Ammon's horn (tissue), 1 donor: ENCODE data around the gene AGO1.
"Not testable (repeated sequence)": the region's sequence is repeated elsewhere in the genome, so short reads cannot be mapped to it uniquely, and the experiment has no call there.

Source experiments
- DNase-seq: peaks from one replicate; pipeline ENCODE4 v3.0.0-alpha.2; 2016; ENCODE audit warnings: low spot score

AGO1 gene

GRCh38 chr1:35915693-35916092, 32.7 kb downstream of the AGO1 start:
- no peak for DNase-seq

- no peak for DNase-seq
Observed at GRCh38 chr1:35923791-35924221, 40.8 kb downstream of the AGO1 start.

- DNase-seq, result no peak
Observed at GRCh38 chr1:35924838-35925237, 41.8 kb downstream of the AGO1 start.

- DNase-seq, result no peak
Observed at GRCh38 chr1:35925741-35926140, 42.7 kb downstream of the AGO1 start.

DNA sequence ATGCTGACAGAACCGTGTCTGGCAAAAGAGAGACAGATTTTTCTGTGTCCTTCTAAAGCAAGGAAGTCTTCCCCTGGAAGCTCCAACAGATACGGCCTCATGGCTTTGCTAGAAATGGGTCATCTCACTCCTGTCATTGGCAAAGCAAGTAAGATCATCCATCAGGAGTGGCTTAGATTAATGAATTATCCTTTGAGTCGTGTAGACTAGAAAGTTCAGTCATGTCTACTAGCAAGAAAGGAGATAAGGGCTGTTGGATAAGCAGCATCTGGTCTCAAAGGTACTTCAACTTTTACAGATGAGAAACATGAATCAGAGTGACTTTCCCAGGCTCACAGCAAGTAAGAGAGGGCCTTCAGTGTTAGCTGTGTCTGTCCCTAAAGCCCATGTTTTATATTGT, 44.5 kb downstream of the AGO1 start:
- DNase-seq, result no peak

DNA sequence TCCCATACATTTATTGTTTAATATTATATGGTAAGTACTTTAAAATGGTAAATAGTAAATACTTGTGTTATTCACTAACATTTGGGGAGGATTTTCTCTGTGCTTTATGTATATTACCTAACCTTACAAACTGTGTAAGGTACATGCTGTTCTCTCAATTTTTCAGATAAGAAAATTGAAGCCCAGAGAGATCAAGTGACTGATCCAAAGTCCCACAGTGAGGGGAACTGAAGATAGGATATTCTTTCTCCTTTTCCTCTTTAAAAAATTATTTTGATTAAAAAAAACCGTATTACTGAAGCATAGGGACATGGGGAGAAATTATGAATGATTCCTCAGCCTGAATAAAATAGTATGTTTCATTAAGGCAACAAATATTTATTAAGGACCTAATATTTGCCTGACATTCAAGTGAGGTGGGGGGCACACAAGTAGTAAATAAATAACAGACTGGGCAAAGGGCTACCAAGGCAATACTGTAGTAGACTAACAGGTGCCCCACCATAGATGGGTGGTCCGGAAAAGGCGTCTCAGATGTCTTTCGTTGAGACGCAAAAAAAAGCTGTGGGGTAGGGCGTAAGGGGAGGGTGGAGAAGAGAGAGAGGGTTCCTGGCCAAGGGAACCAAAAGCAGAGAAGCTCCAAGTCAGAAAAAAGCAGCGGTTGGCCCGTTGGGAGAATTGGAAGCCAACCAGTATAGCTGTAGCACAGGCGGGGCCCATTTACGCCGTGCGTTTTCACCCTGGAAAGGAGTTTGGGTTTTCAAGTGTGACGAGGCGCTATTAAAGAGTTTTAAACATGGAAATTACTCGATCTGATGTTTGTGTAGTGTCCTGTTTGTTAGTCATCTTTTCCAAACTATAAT, 47.0 kb downstream of the AGO1 start:
- peak; percentile 49 for DNase-seq

DNA sequence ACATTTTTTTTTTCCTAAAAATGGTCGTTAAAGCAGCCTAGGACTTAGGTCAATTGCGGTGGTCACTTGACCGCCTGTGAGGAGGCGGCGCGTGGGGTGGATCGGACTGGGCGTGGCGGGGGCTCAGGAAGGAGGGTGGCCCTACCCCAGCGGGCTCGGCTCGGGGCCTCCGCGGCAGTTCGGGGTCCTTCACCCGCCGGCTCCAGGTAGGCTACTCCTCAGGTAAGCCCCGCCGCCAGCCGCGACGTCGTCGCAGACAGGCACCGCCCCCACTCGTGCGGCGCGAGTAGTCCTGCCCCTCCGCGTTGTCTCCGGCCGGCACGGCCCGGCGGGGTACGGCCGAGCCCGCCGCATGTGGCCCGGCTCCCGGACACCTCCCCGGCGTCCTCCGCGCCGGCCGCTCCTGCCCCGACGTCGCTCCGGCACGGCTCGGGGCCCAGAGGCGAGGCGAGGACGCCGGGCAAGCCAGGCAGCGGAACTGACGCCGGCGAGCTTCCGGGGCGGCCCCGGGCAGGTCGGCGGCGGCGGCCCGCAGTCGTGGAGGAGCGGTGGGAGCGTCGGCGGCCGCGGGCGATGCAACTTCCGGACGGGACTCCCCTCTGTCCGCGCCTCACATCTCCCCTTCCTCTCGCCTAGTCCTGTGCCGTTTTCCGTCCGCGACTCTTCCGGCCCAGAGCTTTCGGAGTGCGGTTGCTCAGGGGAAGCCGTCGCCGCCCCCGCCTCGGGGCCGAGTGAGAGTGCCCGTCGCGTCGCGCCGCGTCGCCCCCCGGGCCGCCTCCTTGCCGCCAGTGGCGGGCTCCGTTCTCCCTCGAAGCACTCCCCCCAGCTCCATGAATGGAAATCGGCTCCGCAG, 47.8 kb downstream of the AGO1 start, which contains the start of gene AGO3:
TSS of gene AGO3 (plus strand) at position 513 of the 853 bp plus-strand sequence. CDS start at position 835, 322 bp downstream.
- DNase-seq, result peak; percentile 88

DNA sequence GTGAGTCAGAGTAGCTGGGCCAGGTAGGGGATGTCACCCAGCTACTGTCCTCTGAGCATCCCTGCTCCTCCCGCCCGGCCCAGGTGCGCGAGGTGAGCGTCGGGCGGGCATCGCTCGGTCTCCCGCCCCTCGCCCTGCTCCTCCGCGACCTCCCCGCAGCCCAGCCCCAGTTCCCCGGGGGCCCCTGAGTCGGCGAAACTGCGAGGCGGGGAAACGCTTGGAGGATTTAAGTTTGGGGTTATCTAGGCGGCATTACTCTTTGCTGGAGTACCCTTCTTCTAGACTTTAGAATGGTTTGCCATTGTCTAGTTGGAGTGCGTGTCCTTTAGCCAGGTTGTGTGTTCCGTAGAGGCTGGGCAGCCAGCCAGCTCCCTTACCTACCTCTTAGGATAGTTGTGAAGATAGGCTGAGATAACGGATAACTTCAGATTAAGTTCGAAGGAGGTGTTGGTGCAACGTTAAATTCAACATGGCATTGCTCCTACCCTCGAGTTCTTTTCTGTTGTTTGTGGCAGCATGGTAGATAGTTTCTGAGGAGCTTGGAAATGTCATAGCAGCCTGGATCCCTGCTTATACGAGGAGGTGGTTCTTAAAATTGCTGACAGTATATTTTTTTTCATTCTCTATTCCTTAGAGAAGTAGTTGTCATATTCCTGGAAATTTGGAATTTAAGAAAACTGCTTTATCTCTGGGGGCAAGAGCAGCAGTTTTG, 48.6 kb downstream of the AGO1 start:
- DNase-seq, result no peak

GRCh38 chr1:35932158-35932636, 49.2 kb downstream of the AGO1 start:
- no peak for DNase-seq

- no peak for DNase-seq
Observed at GRCh38 chr1:35932941-35933340, 49.9 kb downstream of the AGO1 start.

GRCh38 chr1:35935442-35936388, 52.7 kb downstream of the AGO1 start:
- no peak for DNase-seq

DNA sequence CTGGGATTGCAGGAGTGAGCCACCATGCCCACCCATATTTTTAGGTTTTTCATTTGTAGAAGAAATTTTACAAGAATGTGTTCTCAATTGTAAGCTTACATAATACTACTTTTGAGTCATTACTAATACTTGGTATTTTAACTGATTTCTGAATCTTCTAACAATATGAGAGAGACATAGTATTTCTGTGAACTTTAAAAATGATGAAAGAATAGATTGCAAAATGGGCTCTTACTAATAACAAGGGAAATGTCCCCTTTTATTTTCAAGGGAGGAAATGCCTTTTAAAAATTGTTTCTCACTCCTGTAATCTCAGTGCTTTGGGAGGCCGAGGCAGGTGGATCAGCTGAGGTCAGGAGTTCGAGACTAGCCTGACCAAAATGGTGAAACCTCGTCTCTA, 53.8 kb downstream of the AGO1 start:
- no peak for DNase-seq

DNA sequence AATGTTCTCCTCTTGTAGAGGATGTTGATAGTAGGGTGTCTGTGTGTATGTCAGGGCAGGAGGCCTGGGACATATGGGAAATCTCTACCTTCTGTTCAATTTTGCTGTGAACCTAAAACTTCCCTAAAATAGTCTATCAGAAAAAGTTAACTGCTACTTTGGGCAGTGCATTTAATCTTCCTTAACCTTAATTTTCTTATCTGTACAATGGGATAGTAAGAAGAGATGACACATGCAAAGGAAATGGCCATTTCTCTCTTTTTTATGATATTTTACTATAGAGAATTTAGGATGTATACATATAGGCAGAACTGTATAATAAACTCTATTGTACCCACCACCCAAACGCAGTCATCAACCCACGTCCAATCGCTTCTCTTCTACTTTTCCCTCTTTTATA, 56.5 kb downstream of the AGO1 start:
- DNase-seq, result no peak

DNA sequence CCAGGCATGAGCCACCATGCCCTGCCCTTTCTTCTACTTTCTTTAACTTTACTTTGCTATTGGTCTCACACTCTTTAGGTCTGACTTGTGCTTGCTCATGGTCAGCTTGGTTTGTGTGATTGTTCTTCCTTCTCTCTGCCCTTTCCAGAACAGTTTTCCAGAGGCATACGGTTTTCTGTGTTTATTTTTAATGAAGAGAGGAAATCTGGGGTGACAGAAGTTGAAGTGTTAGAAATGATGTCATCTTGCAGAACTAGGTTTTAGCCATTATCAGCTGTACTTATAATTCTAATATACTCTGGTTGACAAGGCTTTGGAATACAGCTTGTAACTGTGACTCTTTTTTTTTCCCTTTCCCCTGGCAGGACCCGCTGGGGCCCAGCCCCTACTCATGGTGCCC, 62.3 kb downstream of the AGO1 start:
- no peak for DNase-seq

GRCh38 chr1:35947547-35947946, 64.5 kb downstream of the AGO1 start:
- no peak for DNase-seq

- no peak for DNase-seq
Observed at GRCh38 chr1:35958558-35958957, 75.5 kb downstream of the AGO1 start.

DNA sequence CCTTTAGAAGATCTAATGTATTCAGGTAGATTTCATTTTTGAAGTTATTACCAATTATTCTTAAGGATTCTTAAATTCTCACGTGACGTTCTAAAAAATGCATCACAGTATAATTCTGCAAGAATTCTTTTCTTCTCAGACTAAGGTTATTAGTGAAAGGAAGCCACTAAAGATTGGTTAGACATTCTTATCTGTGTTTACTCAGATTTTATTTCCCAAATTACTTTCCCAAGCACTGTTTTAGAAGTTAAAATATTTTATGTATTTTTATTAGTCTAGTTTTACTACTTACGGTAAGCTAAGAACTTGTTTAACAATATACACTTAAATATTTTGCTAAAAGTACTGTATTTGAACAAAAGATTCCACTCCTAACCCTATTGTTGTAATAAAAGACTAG, 76.3 kb downstream of the AGO1 start:
- no peak for DNase-seq

- no peak for DNase-seq
Observed at GRCh38 chr1:35962952-35963351, 79.9 kb downstream of the AGO1 start.

GRCh38 chr1:35964277-35964676, 81.3 kb downstream of the AGO1 start:
- DNase-seq, result not testable (repeated sequence)

DNA sequence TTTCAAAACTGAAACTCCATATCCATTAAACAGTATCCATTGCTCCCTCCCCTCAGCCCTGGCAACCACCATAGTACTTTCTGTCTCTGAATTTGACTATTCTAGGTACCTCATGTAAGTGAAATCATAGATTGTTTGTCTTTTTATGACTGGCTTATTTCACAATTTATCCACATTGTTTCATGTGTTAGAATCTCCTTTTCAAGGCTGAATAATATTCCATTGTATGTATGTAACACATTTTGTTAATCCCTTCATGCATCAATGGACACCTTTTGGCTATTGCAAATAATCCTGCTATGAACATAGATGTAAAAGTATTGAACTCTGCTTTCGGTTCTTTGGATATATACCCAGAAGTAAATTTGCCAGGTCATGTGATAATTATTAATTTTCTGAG, 85.4 kb downstream of the AGO1 start:
- no peak for DNase-seq

DNA sequence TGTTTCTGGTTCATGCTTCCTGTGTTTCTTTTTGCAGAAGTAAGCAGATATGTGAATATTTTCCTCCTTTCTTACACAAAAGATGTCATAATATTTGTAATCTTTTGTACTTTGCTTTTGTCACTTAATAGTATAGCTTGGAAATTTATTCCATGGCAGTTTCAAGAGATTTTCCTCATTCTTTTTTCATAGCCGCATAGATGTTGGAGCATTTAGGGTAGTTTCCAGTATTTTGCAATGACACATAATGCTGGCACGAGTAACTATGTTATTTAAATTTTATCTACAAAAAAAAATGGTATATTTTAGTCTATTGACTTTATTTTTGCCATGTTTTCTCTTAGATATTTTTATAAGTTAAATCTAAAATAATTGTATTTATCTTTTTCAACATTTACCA, 88.6 kb downstream of the AGO1 start:
- DNase-seq, result no peak
